Erythroblast (primary cell): ENCODE measurements around the gene RORB.

ENCODE experiments used
- GATA1 ChIP-seq: IDR thresholded peaks from 2 replicates; pipeline ENCODE4 v1.6.1; 2011; ENCODE audit warnings: low read depth, mild to moderate bottlenecking, control low read depth, low read length, moderate library complexity
- POLR2A ChIP-seq: IDR thresholded peaks from 2 replicates; pipeline ENCODE4 v1.6.1; 2011; ENCODE audit warnings: mild to moderate bottlenecking, low read length

DNA sequence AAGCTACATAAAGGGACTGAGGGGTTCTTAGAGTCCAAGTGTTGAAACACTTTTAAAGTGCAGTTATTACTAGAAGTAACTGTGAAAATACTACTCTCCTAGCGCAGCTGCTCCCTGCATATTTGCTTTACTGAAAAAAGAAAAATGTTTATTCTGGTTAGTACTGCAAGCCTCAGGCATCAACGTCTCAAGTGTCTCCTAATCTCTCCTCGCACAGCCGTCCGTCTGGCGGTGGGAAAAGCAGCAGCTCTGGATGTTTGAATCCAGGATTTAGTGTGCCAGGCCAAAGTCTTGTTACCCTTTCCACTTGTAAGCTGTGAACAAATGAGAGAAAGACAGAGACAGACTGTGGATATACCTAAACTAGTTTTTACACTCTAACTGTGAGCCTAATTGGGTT, 31.1 kb downstream of the RORB start:
- TF ChIP-seq POLR2A = no peak
- no peak for TF ChIP-seq GATA1
